Stimulated activated CD8-positive, alpha-beta memory T cell treated with anti-CD3 and anti-CD28 coated beads, Interleukin-15, amount 100 ng/mL, for 1 hour (primary cell): ENCODE measurements around the gene SLC17A9.

Source experiments
- DNase-seq: peaks from one replicate; pipeline ENCODE4 v3.0.0-alpha.2; 2020; ENCODE audit warnings: low read depth

Gene SLC17A9, protein sequence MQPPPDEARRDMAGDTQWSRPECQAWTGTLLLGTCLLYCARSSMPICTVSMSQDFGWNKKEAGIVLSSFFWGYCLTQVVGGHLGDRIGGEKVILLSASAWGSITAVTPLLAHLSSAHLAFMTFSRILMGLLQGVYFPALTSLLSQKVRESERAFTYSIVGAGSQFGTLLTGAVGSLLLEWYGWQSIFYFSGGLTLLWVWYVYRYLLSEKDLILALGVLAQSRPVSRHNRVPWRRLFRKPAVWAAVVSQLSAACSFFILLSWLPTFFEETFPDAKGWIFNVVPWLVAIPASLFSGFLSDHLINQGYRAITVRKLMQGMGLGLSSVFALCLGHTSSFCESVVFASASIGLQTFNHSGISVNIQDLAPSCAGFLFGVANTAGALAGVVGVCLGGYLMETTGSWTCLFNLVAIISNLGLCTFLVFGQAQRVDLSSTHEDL

DNA sequence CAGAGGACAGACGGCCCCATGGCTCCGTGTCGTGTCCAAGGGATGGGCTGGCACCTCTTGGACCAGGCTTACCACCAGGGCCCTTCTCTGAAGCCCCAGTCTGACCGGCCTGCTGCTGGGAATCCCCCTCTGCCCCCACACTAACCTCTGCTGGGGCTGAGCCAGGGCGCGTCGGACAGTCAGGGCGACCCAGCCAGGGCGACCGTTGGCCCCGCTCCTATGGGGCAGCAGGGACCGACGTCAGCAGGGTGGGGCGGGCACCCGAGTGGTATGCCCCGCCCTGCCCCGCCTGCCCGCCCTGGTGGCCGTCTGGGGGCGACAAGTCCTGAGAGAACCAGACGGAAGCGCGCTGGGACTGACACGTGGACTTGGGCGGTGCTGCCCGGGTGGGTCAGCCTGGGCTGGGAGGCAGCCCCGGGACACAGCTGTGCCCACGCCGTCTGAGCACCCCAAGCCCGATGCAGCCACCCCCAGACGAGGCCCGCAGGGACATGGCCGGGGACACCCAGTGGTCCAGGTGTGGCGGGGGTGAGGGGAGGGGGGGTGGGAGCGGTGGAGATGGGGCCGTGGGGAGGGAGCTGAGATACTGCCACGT is at the start of gene SLC17A9:
Gene SLC17A9 (plus strand): TSS at position 337 of the 595 bp plus-strand sequence. CDS start 122 bp downstream, at position 459.
- no peak for DNase-seq

DNA sequence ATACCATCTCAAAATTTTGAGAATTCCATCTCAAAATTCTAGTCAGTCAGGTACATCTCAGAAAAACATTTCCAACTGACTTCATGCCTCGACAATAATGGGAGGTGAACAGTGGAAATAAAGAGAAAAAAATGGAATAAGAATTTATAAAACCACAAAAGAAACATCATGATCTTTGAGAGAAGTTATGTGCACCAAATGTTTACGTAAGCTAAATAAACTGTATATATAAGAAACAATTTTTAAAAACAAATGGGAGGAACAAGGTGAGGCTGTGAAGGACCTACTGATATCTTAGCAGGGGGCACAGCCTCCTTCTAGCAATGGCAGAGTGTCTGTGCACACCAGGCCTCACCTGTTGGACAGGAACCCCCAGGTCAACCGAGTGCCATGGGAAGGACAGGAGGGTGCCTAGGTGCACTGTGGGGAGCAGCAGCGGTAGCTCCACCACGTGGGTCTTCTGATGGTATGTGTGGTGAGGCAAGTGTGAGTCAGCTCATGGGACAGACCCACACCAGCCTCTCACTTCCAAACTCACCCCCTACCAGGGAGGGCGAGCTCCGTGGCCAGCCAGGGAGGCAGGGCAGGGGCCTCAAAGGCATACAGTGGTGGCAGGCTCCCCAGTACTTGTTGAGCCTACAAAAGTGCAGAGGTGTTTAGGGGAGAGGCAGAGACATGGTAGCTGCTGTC is 49.4 kb upstream of the SLC17A9 start:
- DNase-seq: no peak

DNA sequence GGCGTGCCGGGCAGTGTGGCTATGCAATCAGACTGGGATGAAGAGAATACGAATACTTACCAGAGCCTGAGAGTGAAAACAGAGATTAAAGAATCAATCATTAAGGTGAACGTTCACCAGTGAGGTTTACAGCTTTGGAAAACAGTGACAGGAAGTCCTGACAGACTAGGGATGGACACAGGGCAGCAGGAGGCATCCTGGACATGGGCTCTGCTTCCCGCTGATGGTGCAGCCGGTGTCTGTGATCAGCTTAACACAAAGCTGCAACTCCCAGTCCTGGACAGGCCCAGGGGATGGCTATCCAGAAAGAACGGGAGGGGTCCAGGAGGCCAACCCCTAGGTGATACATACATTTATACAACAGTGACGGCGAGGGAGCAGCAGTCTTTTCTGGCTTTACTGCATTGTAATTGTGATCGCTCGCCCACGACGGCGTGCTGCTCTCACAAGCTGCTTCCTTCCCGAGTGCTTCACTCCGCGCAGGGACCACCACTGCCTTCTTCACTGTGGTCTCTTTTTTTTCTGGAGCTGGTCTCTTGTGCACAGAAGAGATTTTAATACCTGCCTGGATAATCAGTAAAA is 46.9 kb upstream of the SLC17A9 start:
- DNase-seq: no peak

DNA sequence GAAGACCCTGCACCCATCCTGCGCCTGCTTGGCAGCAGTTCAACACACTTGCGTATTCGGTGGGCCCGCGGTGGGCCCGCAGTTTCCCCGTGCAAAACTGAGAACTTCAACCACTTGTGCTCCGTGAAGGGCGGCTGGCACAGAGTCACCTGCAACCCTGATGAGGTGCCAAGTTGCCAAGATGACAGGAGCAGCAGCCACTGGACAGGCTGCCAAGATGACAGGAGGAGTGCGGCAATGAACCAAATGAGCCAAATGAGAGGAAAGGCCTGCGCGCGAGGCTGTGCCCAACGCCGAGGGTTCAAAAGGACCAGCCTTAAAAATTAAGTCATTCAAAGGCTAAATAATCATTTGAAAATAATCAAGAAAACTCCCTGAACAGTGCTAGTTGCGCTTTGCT is 46.3 kb upstream of the SLC17A9 start:
- DNase-seq: no peak

DNA sequence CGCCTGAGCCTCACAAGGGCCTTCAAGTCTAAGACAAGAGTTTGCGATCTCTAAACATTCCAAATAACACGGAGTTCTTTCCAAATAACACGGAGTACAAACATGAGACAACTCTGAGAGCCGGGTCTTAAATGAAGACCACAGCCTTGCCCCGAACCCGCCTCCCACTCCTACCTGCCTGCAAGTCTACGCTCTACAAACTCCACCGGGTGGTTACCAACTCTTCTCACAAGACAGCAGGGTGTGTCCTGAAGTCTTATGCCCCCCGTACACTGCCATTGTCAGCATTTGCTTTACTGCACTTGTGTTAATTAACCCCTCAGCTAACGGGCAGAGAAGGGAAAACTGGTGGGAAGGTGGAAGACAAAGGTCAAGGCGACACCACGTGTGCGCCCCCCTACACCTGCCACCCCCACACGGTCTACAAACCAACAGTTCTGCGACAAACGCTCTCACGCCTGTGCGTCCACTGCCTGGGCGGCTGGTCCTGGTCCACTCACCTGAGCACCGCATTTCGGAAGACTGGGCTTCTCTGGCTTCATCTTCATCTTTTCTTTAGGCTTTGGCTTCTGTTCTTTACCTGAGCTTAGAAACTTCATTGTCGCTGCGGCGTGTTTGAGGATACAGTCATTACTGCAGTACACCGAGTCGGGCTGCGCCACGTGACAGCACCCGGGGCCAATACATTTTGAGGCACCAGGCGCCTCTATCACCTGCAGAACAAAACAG is 45.7 kb upstream of the SLC17A9 start:
- DNase-seq: no peak

DNA sequence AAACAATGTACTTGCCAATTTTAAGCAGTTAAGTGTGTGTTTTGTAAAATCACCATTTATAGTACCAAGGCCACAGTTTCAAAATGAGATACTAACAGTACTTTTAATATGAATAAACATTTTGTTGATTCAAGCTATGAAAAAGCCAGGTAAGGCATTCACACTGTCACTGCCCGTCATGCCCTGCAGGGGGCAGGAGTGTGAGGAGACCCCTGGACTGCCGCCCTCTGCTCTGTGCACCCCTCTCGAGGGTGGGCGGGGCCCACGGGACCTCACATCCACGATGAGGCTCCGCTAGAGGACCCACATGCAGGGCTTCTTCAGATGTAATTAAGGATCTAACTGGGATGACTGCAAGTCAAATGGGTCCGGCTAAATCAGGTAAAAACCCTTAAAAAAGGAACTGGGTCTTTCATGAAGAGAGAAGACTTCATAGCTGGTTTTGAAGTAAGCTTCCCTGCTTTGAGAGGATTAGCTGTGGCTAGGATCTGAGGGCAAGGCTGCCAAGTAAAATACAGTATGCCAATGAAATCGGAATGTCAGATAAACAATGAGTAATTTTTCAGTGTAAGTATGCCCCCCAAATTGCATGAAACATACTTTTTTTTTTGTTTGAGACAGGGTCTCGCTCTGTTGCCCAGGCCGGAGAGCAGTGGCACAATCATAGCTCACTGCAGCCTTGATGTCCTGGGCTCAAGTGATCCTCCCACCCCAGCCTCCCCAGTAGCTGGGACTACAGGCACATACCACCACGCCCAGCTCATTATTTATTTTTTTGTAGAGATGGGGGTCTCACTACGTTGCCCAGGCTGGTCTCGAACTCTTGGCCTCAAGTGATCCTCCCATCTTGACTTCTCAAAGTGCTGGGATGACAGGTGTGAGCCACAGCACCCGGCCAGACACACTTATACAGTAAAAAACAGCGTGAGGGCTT is 44.9 kb upstream of the SLC17A9 start:
- DNase-seq: no peak

DNA sequence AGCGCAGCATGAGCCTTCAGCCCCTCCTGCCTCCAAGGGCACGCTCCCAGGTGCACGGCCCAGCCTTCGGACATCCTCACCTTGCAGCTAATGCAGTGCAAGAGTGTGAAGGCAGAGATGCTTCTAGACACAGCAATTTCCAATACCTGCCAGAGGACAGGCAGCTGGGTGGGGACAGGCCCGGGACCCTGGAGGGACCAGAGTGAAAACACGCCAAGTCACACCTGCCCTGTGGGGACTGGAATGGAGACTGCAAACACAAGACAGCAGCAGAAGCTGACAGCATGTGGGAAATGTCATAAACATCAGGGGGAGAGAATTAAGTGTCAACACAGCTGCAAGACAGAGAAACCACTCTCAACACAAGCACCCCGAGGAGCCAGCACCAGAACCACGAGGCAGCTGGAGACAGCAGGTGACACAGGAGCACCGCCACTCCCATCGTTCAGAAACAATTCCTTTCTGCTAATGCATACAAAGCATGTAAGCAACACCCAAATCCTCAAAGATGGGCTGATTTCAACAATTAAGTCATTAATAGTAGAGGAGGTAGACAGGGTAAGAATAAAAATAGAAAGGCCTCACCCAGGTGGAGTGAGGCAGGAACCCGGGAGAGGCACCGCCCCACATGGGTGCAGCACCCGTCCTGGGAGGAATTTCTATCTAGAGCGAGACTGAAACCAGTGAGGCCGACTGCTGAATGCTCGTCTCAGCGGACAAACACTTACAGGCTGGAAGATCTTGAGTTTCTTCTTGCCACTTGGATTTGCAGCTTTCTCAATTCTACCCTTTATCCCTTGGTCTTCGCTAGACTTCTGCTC is 43.3 kb upstream of the SLC17A9 start:
- DNase-seq: no peak

DNA sequence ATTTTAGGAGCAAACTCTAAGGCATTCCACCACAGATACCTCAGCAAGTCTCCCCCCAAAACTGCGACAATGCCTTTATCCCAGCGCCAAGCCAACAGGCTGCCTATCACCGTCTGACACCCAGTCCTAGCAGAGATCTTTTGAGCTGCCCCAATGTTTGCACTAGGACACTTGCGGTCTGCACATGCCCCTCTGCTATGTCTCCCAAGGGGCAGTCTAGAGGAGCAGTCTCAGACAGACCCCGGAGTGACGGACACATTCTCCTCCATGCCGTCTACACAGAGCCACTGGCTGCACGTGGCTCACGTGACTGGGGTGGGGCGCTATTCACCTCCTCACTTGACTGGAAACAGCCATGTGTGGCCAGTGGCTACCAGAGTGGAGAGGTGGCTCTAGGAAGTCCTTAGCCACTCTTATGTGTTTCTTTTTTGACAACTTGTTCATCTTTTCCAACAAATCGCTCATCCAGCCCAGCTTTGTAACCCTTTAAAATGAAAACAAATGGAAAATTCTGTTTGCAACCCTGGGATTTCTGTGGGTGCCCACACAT is 42.2 kb upstream of the SLC17A9 start:
- DNase-seq: no peak

DNA sequence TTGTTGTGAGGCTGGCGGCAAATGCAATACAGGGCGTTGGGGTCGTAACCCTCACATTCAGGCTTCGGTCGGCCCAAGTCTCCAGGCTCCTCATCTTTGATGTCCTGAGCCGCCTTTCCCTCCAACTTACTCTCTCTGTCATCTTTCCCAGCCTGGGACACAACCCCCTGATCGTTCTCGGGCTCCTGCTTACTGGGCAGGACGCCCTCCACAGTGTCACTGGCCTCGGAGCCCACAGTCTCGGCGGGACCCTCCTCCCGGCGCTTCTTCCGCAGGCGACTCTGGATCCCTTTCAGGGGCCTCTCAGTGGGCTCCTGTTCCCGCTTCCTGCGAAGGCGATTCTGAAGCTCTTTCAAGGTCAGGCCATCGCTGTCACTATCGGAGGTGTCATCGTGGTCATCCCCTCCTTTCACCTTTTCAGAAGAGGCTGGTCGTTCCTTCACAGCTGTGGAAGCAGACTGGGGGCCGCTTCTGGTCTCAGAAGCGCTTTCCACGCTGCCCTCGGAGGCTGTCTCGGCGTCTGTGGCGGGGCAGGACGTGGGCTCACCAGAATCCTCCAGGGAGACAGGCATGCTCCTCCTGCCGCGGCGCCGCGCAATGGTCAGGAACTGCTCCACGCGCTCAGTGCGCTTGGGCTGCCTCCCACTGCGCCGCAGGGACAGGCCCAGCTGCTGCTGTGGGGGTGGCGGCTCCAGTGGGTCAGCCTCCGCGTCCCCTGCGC is 41.6 kb upstream of the SLC17A9 start:
- DNase-seq: no peak

DNA sequence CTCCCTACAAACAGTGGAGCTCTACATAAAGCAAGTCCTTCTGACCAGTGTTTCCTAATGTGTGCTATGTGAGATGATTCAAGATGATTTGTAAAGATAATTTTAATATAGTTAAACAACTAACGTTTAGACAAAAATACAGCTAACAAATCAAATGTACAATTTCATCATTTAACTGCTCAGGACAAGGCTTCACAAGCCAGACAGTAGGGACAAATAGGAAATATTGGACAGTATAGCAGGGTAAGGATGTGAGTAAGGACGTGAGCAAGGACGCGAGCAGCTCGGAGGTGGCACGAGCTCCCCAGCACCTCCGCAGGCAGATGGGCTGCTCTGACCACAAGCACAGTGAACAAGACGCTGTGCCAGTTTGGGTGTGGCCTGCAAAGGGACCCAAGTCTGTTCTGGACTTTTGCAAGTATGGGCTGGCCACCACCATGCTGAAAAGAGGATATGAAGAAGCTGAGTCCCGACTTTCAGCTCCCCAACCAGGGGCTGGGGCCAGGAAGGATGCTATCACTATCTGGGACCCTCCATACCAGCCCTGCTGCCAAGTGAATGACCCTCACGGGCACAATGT is 40.7 kb upstream of the SLC17A9 start:
- DNase-seq: no peak

DNA sequence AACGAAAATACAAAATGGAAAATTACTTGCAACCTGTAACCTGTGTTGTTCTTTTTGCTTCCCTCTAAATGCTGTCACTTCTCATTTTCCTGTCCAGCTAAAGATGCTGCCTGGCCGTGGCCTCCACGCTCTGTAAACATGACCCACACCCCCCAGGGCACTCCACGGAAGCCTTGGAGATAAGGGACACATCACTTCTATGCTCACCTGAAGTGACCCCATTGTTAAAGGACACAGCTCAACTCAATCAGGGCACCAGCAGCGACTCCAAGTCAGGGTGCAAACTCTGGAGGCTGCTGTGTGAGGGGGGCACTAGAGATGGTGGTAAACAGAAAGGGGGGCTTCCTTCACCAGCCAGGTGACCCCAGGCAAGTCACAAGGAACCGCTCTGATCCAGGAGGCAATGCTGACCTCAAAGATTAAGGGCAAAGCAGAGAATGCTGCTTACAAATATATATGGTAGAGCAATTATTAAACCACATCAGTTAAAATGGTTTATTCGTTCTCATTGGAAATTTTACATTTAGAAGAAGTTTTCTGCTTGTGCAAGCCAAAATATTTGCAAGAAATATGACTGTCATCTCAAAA is 39.4 kb upstream of the SLC17A9 start:
- DNase-seq: no peak

DNA sequence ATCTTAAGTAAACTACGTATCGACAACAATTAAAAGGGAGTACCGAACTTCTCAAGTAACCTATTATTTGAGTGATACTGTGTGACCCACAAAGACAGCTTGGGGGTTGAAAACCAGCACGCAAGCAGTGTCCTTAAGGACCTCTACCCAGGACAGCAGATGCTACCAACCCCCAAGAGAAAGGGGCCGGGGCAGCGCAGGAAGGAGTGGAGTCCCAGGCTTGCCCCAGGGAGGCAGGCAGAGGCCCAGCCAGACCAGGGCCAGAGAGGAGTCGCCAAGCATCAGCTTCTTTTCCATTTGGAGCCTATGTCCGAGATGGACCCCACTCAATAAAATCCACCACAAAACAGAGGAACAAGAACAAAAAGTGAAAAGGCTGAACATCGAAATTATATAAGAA is 38.1 kb upstream of the SLC17A9 start:
- DNase-seq: no peak

DNA sequence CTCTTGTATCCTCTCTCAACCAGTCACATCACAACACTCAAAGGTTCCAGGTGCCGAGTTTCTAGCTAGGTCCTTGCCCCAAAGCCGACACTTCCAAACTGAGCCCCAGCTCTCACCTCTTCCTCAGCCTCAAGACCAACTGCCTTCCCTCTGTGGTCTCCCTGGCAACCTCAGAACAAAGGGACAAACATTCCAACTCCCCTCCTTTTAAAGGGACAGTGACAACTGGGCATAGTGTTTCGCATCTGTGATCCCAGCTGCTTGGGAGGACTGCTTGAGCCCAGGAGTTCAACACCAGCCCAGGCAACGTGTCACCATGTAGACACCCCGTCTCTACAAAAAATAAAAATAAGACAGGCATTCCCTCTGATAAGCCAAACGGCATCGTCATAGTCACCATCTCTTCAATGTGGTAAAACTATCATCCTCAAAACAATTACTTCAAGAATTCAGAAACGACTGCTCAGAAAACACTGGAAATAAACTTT is 37.5 kb upstream of the SLC17A9 start:
- no peak for DNase-seq

DNA sequence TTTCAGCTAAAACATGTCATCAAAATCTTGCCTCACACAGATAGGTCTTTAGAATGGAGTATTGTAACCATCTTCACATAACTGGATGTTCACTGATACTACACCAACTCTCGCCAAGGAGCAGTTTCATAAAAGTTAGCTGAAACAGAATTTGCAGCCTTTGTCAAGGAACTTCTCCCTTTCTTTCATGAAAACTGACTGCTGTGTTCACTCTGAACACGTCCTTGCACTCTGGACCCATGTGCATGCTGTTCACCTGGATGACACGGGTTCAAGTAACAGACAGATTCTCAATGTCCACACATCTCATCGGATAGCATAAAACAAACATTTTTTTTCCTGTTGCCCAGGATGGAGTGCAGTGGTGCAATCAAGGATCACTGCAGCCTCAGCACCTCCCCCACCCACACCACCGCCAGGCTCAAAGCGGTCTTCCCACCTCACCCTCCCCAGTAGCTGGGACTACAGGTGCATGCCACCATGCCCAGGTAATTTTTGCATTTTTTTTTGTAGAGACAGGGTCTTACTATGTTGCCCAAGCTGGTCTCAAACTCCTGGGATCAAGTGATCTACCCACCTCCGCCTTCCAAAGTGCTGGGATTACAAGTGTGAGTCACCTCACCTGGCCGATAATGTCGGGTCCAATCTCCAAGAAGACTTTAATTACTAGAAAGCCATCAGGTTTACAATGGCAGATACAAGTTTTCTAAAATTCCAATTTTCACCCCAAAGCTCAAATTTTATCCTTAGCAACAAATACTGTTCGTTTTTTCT is 35.6 kb upstream of the SLC17A9 start:
- DNase-seq: no peak

DNA sequence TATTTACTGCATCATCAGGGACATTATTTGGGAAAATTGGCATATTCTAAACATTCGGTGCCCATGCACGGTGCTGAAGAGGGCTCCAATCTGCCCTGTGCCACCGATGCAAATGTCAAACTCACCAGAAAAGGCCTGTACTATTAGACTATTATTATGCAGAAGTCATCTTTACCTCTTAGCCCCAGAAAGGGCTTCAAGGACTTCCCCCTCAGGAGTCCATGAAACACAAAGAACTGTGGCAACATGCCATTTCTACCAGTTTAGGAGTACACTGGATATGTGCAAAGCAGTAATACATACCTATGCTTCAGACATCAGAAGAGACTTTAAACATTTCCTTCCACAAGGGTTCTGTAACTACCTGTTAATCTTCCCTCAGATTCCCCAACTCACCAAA is 34.8 kb upstream of the SLC17A9 start:
- no peak for DNase-seq

DNA sequence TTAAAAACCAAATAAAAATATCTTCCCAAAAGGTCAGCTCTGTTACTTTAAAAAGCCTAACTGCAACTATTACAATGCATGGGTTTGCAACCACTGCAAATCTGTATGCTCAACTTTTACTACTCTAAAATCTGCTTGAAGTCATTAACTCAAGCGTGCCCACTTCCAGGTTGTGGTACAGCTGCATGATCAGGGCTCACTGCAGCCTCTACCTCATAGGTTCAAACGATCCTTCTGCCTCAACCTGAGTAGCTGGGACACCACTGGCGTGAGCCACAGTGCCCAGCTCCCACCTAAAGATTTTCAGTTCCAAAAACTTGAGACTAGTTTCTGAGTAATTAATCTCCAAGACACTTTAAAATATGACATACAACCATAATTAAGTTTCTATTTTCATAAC is 34.4 kb upstream of the SLC17A9 start:
- no peak for DNase-seq

DNA sequence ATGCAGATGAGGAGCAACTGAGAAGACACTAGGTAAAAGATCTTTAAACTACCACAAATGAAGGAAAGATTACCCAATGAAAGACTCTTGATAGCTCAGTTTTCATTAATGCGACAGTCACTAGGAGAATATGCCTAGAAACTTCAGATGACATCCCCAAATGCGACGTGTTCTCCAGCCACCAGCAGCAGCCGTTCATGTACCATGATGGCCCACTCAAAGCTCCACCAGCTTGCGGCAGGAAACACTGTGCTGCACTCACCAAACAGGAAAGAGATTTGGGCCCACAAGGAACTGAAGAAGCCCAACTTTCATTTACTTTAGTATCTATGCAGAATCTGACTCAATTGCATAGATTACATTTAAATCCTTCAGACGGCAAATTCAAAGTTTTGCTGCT is 33.7 kb upstream of the SLC17A9 start:
- no peak for DNase-seq
